Thymus (tissue), 11 donors: ENCODE results near the gene SNTG2. TPM values are rescaled to one million over a fixed set of nuclear protein-coding genes. Genes with fewer than 3 reads are reported as not detected.

Experiments used
- DNase-seq, 9 donors: peaks; one replicate each; pipeline ENCODE4 v3.0.0-alpha.2; 2013; ENCODE audit warnings: low spot score in 9 of 9, low read depth in 6 of 9, missing footprints in 1 of 9
- H3K27ac ChIP-seq, 2 donors: one replicate each; pipeline ENCODE4 v1.5.1; 2013; ENCODE audit warnings: control low read depth in 1 of 2, low read depth in 1 of 2, low read length in 1 of 2, mild to moderate bottlenecking in 1 of 2, moderate library complexity in 1 of 2
- H3K27me3 ChIP-seq, 2 donors: one replicate each; pipeline ENCODE4 v1.5.1; 2013; ENCODE audit warnings: low read length in 1 of 2; ENCODE audit not compliant: control insufficient read depth in 2 of 2, insufficient read depth in 1 of 2
- H3K36me3 ChIP-seq, 2 donors: one replicate each; pipeline ENCODE4 v1.5.1; 2013; ENCODE audit warnings: low read length in 1 of 2, mild to moderate bottlenecking in 1 of 2, moderate library complexity in 1 of 2; ENCODE audit not compliant: control insufficient read depth in 2 of 2, insufficient read depth in 2 of 2
- H3K4me1 ChIP-seq, 2 donors: one replicate each; pipeline ENCODE4 v1.5.1; 2013; ENCODE audit warnings: low read length in 2 of 2; ENCODE audit not compliant: control insufficient read depth in 2 of 2, insufficient read depth in 2 of 2
- H3K4me3 ChIP-seq, 2 donors: one replicate each; pipeline ENCODE4 v1.5.1; 2013; ENCODE audit warnings: low read length in 2 of 2, control low read depth in 1 of 2, mild to moderate bottlenecking in 1 of 2
- H3K9me3 ChIP-seq, 2 donors: one replicate each; pipeline ENCODE4 v1.5.1; 2013; ENCODE audit warnings: low read length in 1 of 2, mild to moderate bottlenecking in 1 of 2; ENCODE audit not compliant: control insufficient read depth in 2 of 2, insufficient read depth in 1 of 2
- WGBS: extraction: QIAGEN DNeasy Blood & Tissue Kit; methylation state at CpG from one replicate; pipeline ENCODE4 v1.1.7; 2013; 5-methylcytosine and 5-hydroxymethylcytosine counted together
- polyA plus RNA-seq: library from polyadenylated mRNA; stranded (reverse); fragments of 200-250 nt; gene quantifications from one replicate; pipeline ENCODE4 v1.2.3, GENCODE V29; 2013
- total RNA-seq: library from RNA; stranded (reverse); fragments of 120-200 nt; gene quantifications from one replicate; pipeline ENCODE4 v1.2.4, GENCODE V29; 2013
- donor health status: healthy.

SNTG2 gene
- total and polyA plus RNA-seq, 2 donors, result 0.33 to 1.2 TPM

DNA sequence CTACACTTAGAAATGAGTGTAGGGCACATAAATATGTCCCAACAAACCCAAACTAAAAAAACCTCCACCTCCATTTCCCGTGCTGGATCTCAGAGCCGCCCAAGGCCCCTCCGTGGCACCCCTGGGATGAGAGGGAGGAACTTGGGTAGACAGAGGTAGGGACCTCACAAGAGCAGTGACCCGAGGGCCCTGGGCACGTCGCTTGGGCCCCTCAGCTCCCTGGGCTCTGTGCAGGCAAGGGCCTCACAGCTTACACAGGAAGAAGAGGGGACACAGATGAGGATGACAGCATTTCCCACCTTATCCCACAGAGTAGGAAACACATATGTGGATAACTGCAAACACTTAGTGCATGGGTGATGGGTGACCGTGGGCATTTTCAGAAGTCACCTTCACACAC lies 368.7 kb downstream of the SNTG2 start:
- 92% methylated on average over 7 of the region's 7 CpGs for WGBS
- no peaks in the 10 kb centered on the region for H3K27me3 ChIP-seq
- no peak overlapping the region for H3K4me3 ChIP-seq
- DNase-seq, result no peak
- no peak overlapping the region for H3K27ac ChIP-seq
- no peaks in the 10 kb centered on the region for H3K9me3 ChIP-seq
- H3K36me3 ChIP-seq, result no peaks in the 10 kb centered on the region
- no peaks in the 10 kb centered on the region for H3K4me1 ChIP-seq

- Histone ChIP-seq H3K27ac (no peak overlapping the region), H3K9me3 (no peaks in the 10 kb centered on the region), H3K4me1 (no peaks in the 10 kb centered on the region), H3K4me3 (no peak overlapping the region), H3K27me3 (no peaks in the 10 kb centered on the region), H3K36me3 (no peaks in the 10 kb centered on the region)
- no peak for DNase-seq
- WGBS, result 92% methylated on average over 9 of the region's 9 CpGs
Observed at GRCh38 chr2:1321321-1321720, 370.7 kb downstream of the SNTG2 start.

GRCh38 chr2:1324884-1325283 lies 374.2 kb downstream of the SNTG2 start:
- DNase-seq, result no peak
- WGBS, result 95% methylated on average over 2 of the region's 2 CpGs
- Histone ChIP-seq H3K9me3 (no peaks in the 10 kb centered on the region), H3K4me3 (no peak overlapping the region), H3K27ac (no peak overlapping the region), H3K27me3 (no peaks in the 10 kb centered on the region), H3K36me3 (no peaks in the 10 kb centered on the region), H3K4me1 (no peaks in the 10 kb centered on the region)

DNA sequence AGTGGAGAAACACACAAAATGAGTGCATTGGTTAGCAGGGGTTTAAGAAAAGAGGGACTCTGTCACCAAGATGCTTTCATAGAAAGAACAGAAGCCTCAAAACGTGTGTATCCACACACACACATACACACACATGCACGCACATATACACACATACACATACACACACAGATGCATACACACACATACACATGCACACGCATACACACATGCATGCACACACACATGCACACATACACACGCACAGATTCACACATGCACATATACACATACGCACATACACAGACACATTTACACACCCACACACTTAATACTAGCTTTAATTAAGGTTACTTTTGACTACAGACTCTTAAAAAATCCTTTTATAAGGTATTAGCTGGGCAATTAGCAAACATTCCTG lies 378.0 kb downstream of the SNTG2 start:
- Histone ChIP-seq H3K36me3 (no peaks in the 10 kb centered on the region), H3K4me1 (no peaks in the 10 kb centered on the region), H3K4me3 (no peak overlapping the region), H3K9me3 (no peaks in the 10 kb centered on the region), H3K27ac (no peak overlapping the region), H3K27me3 (no peaks in the 10 kb centered on the region)
- 84% methylated on average over 5 of the region's 5 CpGs for WGBS
- DNase-seq, result no peak

- DNase-seq, result no peak
Observed at GRCh38 chr2:1339388-1340140, 388.9 kb downstream of the SNTG2 start.

DNA sequence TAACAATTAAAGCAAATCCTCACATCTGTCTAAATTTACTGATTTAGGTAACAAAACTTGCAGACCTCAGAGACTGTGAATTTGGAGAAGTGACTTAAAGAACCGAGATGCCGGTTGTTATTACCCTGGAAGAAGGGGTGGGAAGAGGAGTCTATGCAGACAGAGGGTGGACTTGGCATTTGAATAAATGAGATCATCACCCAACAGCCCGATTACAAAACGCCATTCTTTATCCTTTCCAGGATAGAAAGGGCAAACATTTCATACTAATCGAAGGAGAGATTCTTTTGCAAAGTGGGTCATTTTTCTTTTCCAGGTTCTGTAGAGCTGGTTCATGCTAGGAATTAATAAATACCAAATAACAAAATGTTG lies 389.5 kb downstream of the SNTG2 start:
- H3K27ac ChIP-seq, result no peak overlapping the region
- H3K27me3 ChIP-seq, result peaks cover 0 to 4% of the 10 kb centered on the region in 2 donors
- no peak for DNase-seq
- H3K36me3 ChIP-seq, result no peaks in the 10 kb centered on the region
- no peaks in the 10 kb centered on the region for H3K4me1 ChIP-seq
- no peak overlapping the region for H3K4me3 ChIP-seq
- WGBS, result 90% methylated on average over 5 of the region's 5 CpGs
- H3K9me3 ChIP-seq, result peaks cover 0 to 3% of the 10 kb centered on the region in 2 donors

More at GRCh38 chr2:1339388-1340140, 388.9 kb downstream of the SNTG2 start:
- Histone ChIP-seq H3K9me3 (peaks cover 0 to 3% of the 10 kb centered on the region in 2 donors), H3K27me3 (peaks cover 0 to 4% of the 10 kb centered on the region in 2 donors), H3K4me3 (no peak overlapping the region), H3K27ac (no peak overlapping the region), H3K36me3 (no peaks in the 10 kb centered on the region), H3K4me1 (no peaks in the 10 kb centered on the region)
- WGBS, result 74% methylated on average over 10 of the region's 10 CpGs

DNA sequence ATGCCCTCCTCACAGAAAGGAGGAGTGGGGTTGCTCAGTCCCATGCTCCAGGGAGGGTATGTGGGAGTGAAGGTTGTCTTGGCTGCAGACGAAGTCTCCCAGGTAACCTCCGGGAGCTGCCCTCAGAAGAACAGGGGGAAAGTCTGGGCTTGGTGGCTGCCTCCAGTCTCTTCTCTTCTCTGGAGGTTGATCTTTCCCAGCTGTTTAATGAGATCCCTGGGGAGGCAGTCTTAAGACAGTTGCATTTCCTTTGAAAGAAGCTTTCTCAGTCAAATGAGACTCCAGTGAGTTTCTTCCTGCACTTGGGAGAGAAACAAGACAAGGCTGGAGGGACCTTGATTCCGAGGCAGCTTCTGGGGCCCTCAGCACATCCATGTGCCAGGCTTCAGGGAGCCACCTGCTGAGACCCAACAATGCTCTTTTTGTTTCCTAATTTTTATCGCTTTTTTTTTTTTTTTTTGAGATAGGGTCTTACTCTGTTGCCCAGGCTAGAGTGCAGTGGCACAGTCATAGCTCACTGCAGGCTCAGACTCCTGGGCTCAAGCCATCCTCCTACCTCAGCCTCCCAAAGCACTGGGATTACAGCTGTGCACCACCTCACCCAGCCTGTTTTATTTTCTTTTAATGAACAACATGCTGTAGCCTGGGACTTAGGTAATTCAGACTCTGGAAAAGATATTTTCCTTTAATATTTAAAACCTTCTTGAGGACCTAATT lies 390.9 kb downstream of the SNTG2 start:
- Histone ChIP-seq H3K27me3 (peaks cover 0 to 4% of the 10 kb centered on the region in 2 donors), H3K4me1 (no peaks in the 10 kb centered on the region), H3K4me3 (no peak overlapping the region), H3K36me3 (no peaks in the 10 kb centered on the region), H3K9me3 (peaks cover 0 to 3% of the 10 kb centered on the region in 2 donors), H3K27ac (no peak overlapping the region)
- WGBS, result 91% methylated on average over 4 of the region's 4 CpGs
- no peak for DNase-seq

GRCh38 chr2:1348789-1349188 lies 398.1 kb downstream of the SNTG2 start:
- Histone ChIP-seq H3K4me3 (no peak overlapping the region), H3K9me3 (peaks cover 0 to 13% of the 10 kb centered on the region in 2 donors), H3K36me3 (no peaks in the 10 kb centered on the region), H3K27me3 (no peaks in the 10 kb centered on the region), H3K27ac (no peak overlapping the region), H3K4me1 (no peaks in the 10 kb centered on the region)
- WGBS, result 98% methylated on average over 1 of the region's 1 CpG
- DNase-seq, result no peak

- Histone ChIP-seq H3K27me3 (no peaks in the 10 kb centered on the region), H3K4me3 (no peak overlapping the region), H3K4me1 (no peaks in the 10 kb centered on the region), H3K27ac (no peak overlapping the region), H3K9me3 (peaks cover 0 to 13% of the 10 kb centered on the region in 2 donors), H3K36me3 (no peaks in the 10 kb centered on the region)
- 70% methylated on average over 5 of the region's 5 CpGs for WGBS
- DNase-seq, result no peak
Observed at GRCh38 chr2:1350111-1350510, 399.5 kb downstream of the SNTG2 start.
